Activated CD8-positive, alpha-beta T cell treated with anti-CD3 and anti-CD28 coated beads, Interleukin-2, amount 10 ng/mL, durations not matched to agents 7 days and 5 days (primary cell): Measurements from ENCODE around the gene TNFRSF13B. TPM values are rescaled to one million over a fixed set of nuclear protein-coding genes. Genes with fewer than 3 reads are reported as not detected.
A peak's percentile ranks its signal among the peaks of the same experiment; 100 is the strongest.

Experiments
- ATAC-seq: fragments of 150-1000 bp; cut with Tn5 transposase; one replicate; pipeline ENCODE4 v1.10.0; 2021; ENCODE audit warnings: moderate library complexity
- CTCF ChIA-PET: fragments of 350-600 bp; sonication (Branson Sonifier 250); formaldehyde crosslinking; loops from one replicate; lab custom pipeline; 2021; ENCODE audit warnings: antibody characterized with exemption; lab: Charles Lee
- POLR2A ChIA-PET: fragments of 350-600 bp; sonication (Branson Sonifier 250); formaldehyde crosslinking; loops from one replicate; lab custom pipeline; 2021; ENCODE audit warnings: antibody characterized with exemption; lab: Charles Lee
- DNase-seq: peaks from one replicate; pipeline ENCODE4 v3.0.0-alpha.2; 2020
- H3K27ac Mint-ChIP-seq: one replicate; pipeline ENCODE4 v1.8.0; 2021; ENCODE audit warnings: mild to moderate bottlenecking, mixed read lengths
- H3K27me3 Mint-ChIP-seq: one replicate; pipeline ENCODE4 v1.8.0; 2021; ENCODE audit warnings: low read depth, mixed read lengths
- H3K36me3 Mint-ChIP-seq: one replicate; pipeline ENCODE4 v1.8.0; 2021; ENCODE audit warnings: low read depth, mixed read lengths
- H3K4me1 Mint-ChIP-seq: one replicate; pipeline ENCODE4 v1.8.0; 2021; ENCODE audit warnings: low read depth, mixed read lengths
- H3K4me3 Mint-ChIP-seq: one replicate; pipeline ENCODE4 v1.8.0; 2021; ENCODE audit warnings: mild to moderate bottlenecking, mixed read lengths
- H3K9me3 Mint-ChIP-seq: one replicate; pipeline ENCODE4 v1.8.0; 2022; ENCODE audit warnings: mixed read lengths; ENCODE audit not compliant: insufficient read depth
- total RNA-seq, 2 experiments: library from RNA; stranded (reverse); gene quantifications; one replicate each; pipeline ENCODE4 v1.2.3, GENCODE V29; 2021

TNFRSF13B gene
- total RNA-seq, 2 experiments from 2014 or later: not detected

DNA sequence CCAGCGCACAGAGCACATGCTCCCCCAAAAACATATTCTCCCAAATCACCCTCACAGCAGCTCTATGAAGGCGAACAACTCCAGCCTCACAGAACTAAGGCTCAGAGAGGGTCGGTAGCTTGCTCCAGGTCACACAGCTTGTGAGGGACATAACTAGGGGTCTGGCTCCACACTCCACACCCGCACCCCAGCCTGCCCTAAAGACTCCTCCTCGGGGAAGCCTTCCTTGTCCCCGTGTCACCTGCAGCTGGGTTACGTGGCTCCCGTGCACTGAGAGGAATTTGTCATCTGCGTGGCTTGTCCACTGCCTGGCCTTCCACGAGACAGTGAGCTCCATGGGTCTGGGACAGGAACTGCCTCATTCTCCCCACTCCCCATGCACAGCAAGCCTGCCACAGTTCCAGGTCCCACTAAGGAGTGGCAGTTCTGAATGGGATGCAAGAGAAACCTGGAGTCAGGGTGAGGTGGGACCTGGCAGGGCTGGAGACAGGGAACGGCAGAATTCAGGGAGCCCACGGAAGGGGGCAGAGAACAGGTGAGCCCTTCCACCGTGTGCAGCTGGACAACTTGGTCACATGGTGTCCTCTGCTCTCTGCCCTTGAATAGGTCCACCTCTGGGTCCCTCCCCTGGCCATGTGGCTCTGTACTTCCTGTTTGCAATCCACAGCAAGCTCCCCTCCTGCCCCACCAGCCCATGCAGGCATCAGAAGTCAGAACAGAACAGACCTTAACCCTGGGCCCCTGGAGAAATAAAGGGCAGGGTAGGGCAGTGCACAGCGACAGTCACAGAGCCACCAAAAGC is 27.4 kb downstream of the TNFRSF13B start:
- Mint-ChIP-seq H3K4me1 (no peaks in the 10 kb centered on the region), H3K9me3 (peaks cover 9% of the 10 kb centered on the region), H3K4me3 (no peak overlapping the region), H3K36me3 (peaks cover 3% of the 10 kb centered on the region), H3K27me3 (no peaks in the 10 kb centered on the region), H3K27ac (no peak overlapping the region)
- ATAC-seq (no peak), DNase-seq (no peak)
- CTCF ChIA-PET: no interaction called here
- POLR2A ChIA-PET: no interaction called here

DNA sequence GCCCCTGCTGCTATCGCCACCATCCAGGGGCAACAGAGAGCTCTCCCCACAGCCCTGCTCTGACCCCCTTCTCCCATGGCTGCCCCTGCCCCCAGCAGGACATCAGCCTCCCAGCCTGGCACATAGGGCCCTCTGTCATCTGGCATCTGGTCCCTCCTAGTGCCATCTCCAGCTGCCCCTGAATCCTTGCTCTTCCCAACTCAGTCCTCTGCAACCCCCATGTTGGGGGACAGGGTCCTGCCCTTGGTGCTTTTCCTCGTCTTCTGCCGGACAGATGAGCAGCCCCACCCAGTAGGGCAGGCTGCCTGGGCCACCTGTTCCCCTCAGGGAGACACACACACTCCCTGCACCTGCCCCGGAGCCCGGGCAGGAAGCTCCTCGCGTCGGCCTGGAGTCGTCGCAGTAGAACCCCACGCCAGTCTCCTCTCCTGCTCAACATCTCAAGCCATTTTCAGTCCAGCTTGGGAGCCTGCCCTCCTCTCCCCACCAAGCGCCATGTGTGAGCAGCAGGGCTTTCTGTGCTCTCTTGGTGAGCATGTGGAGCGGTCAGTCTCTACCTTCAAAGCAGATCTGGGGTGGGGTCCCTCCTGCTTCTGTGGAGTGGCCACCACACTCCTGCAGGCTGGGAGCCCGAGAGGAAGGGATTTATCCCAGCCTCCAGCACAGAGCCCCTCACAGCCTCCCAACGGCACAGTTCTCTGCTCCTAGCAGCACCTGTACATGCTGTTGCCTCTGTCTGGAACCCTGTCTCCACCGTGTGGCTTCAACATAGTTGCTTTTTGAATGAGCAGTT is 28.2 kb downstream of the TNFRSF13B start:
- Mint-ChIP-seq H3K27me3 (peaks cover 3% of the 10 kb centered on the region), H3K9me3 (peaks cover 2% of the 10 kb centered on the region), H3K4me3 (no peak overlapping the region), H3K27ac (no peak overlapping the region), H3K36me3 (no peaks in the 10 kb centered on the region), H3K4me1 (no peaks in the 10 kb centered on the region)
- no peak for DNase-seq
- CTCF ChIA-PET: no interaction called here
- ATAC-seq: no peak
- POLR2A ChIA-PET: no interaction called here

DNA sequence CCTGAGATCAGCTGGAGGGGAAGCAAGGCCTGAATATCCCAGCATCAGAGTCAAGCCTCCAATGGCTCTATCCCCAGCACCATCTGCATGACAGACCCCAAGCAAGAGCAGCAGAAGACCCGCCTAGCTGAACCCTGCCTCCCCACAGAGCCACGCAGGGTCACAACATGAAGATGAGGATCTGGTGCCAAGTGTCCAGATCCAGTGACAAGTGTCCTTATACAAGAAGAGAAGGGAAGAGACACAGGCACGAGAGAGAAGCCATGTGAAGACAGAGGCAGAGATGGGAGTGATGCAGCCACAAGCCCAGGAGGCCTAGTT is 28.9 kb downstream of the TNFRSF13B start:
- DNase-seq (no peak), ATAC-seq (no peak)
- Mint-ChIP-seq H3K9me3 (no peaks in the 10 kb centered on the region), H3K4me3 (no peak overlapping the region), H3K27ac (no peak overlapping the region), H3K27me3 (peaks cover 6% of the 10 kb centered on the region), H3K36me3 (no peaks in the 10 kb centered on the region), H3K4me1 (no peaks in the 10 kb centered on the region)
- POLR2A ChIA-PET: no interaction called here
- CTCF ChIA-PET: no interaction called here

DNA sequence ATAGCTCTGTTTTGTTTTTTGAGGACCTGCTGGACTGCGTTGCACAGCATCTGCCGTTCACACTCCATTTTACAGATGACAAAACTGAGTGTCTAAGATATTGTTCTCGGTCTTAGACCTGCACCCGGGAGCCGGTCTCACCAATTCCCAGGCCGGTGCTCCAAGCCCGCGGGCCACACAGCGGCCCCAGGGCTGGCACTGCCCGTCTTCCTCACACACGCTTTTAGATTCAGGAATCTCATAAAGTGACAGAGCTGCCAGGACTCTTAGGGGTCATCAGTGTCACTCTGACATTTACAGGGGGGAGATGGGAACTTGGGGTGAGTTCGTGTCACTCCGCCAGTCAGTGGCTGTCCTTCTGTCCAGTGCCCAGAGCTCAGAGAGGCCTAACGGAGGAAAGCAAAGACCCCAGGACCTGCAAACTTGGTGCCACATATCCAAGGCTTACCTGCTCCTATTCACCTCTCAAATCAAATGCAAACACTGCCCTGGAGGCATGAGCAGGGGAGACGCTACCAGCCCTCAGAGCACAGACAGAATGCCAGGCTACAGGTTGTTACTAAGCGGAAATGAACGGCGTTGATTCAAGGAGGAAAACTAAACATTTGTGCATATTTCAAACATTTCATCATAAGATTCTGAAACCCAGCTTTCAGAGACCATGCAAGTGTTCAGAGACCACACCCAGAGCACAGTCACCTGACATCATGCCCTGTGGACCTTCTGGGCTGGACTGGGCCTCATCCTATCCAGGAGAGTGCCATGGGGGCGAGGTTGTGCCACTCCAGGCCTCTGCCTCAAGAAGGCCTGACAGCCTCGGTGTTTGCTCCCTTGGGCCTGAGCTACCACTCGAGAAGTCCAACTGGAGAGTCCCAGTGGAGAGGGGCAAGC is 29.5 kb downstream of the TNFRSF13B start:
- no peaks in the 10 kb centered on the region for H3K9me3 Mint-ChIP-seq
- CTCF ChIA-PET: no interaction called here
- H3K27me3 Mint-ChIP-seq: peaks cover 6% of the 10 kb centered on the region
- ATAC-seq: no peak
- H3K36me3 Mint-ChIP-seq: no peaks in the 10 kb centered on the region
- no peak for DNase-seq
- H3K27ac Mint-ChIP-seq: no peak overlapping the region
- H3K4me3 Mint-ChIP-seq: no peak overlapping the region
- POLR2A ChIA-PET: no interaction called here
- H3K4me1 Mint-ChIP-seq: no peaks in the 10 kb centered on the region

DNA sequence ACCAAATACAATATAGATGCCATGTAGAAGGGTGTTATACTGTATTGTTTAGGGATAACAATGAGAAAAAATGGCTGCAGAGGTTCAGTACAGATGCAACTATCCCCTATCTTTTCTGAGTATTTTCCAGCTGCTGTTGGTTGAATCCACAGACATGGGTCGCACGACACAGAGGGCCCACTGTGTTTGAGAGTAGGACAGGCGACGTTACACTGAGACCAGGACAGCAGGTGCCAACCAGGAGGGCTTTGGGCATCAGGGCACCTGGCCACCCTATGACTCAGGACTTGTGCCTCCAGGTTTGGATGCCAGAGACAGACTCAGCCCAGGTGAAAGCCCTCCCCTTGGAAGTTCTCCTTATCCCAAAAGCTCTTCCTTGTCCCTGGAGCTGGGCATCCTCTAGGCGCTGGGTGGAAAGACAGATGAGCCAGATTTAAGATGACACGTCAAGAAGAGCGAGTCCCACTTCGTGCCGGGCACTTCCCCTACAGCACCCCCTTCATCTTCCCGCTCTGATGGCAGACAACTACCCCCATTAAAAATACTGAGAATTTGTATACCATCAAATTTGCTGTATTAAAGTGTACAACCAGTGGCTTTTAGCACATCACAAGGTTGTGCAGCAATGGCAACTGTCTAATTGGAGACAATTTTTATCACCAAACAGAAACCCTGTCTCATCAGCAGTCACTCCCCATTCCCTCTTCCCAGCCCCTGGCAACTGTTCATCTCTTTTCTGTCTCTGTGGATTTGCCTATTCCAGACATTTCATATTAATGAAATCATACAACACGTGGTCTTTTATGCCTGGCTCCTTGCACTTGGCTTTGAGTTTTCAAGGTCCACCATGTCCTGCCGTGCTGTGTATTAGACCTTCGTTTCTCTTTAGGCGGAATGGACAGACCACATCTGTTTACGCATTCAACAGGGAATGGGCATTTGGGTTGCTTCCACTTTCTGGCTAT is 30.6 kb downstream of the TNFRSF13B start:
- DNase-seq (no peak), ATAC-seq (no peak)
- CTCF ChIA-PET: no interaction called here
- H3K36me3 Mint-ChIP-seq: no peaks in the 10 kb centered on the region
- peaks cover 6% of the 10 kb centered on the region for H3K27me3 Mint-ChIP-seq
- H3K4me1 Mint-ChIP-seq: no peaks in the 10 kb centered on the region
- no peaks in the 10 kb centered on the region for H3K9me3 Mint-ChIP-seq
- H3K27ac Mint-ChIP-seq: no peak overlapping the region
- H3K4me3 Mint-ChIP-seq: no peak overlapping the region
- POLR2A ChIA-PET: no interaction called here

DNA sequence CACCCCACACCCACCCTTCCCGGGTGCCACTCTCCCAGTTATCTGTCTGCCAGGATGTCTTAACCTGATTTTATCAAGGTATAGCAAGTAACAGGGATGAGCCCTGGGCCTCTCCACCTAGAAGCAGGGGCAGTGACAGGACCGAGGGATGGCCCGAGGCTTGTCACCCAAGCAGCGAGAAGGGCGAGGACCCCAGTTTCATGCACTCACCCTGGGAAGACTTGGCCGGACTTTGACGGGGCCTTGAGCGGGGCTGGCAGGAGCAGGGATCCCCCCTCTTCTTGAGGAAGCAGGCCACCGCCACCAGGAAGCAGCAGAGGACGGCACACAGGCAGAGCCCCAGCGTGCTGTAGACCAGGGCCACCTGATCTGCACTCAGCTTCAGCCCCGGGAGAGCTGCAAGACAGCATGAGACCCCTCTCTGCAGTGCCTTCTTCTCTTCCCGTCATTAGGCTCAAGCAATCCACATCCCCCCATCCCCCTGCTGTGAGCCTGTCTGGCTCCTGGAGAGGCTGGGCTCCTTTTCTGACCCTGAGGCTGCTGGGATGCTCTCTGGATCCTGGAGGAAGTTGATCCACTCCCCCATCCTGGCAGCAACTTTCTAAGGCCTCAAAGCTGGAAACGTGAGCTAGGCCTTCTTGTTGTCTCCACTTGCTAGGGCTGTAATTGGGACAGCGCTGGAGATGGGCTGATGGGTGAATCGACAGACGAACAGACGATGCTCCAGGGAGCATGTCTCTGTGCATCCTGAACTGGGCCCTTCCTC is 31.6 kb downstream of the TNFRSF13B start:
- no peaks in the 10 kb centered on the region for H3K9me3 Mint-ChIP-seq
- DNase-seq: no peak
- no peak overlapping the region for H3K27ac Mint-ChIP-seq
- no peak for ATAC-seq
- H3K27me3 Mint-ChIP-seq: peaks cover 6% of the 10 kb centered on the region
- H3K4me1 Mint-ChIP-seq: no peaks in the 10 kb centered on the region
- no peak overlapping the region for H3K4me3 Mint-ChIP-seq
- CTCF ChIA-PET: no interaction called here
- POLR2A ChIA-PET: no interaction called here
- H3K36me3 Mint-ChIP-seq: no peaks in the 10 kb centered on the region

DNA sequence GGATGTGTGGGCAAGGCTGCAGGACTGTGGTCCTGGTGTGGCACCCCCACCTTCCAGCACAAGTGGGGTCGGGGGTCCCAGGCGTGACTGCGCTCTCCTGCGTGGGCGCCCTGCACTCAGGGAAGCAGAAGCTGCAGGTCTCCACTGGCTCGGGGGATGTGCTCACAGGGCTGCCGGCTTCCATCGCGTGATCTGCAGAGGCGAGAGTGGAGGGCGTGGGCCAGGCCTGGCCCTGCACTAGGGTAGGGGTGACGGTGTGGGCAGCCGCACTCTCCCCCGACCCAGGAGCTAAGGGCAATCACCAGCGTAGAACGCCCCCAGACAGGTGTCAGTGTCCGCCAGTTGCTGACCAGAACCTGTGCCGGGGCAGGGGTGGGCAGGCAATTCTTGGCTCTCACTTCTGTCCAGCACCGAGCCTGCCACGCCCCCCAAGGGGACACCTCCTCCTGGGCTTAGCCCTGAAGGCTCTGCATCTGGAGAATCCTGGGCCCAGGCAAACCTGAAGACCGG is 32.3 kb downstream of the TNFRSF13B start:
- H3K9me3 Mint-ChIP-seq: no peaks in the 10 kb centered on the region
- ChIA-PET CTCF (no interaction called here), POLR2A (no interaction called here)
- peaks cover 6% of the 10 kb centered on the region for H3K27me3 Mint-ChIP-seq
- no peaks in the 10 kb centered on the region for H3K36me3 Mint-ChIP-seq
- no peak for DNase-seq
- no peak for ATAC-seq
- no peak overlapping the region for H3K27ac Mint-ChIP-seq
- H3K4me1 Mint-ChIP-seq: no peaks in the 10 kb centered on the region
- no peak overlapping the region for H3K4me3 Mint-ChIP-seq

DNA sequence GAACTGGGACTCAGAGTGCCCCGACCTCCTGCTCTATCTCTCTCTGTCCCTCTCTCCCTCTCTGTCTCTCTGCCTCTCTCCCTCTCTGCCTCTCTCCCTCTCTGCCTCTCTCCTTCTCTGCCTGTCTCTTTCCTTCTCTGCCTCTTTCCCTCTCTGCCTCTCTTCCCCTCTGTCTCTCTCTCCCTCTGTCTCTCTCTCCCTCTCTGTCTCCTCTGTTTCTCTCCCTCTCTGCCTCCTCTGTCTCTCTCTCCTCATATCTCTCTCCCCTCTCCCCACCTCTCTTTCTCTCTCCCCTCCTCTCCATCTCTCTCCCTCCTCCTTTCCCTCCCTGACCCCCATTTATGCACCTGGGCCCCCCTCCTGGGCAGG is 32.7 kb downstream of the TNFRSF13B start:
- Mint-ChIP-seq H3K4me1 (no peaks in the 10 kb centered on the region), H3K27ac (peak overlapping the region; percentile 61), H3K9me3 (no peaks in the 10 kb centered on the region), H3K4me3 (no peak overlapping the region), H3K36me3 (no peaks in the 10 kb centered on the region), H3K27me3 (peaks cover 6% of the 10 kb centered on the region)
- ChIA-PET CTCF (no interaction called here), POLR2A (no interaction called here)
- DNase-seq (no peak), ATAC-seq (no peak)

DNA sequence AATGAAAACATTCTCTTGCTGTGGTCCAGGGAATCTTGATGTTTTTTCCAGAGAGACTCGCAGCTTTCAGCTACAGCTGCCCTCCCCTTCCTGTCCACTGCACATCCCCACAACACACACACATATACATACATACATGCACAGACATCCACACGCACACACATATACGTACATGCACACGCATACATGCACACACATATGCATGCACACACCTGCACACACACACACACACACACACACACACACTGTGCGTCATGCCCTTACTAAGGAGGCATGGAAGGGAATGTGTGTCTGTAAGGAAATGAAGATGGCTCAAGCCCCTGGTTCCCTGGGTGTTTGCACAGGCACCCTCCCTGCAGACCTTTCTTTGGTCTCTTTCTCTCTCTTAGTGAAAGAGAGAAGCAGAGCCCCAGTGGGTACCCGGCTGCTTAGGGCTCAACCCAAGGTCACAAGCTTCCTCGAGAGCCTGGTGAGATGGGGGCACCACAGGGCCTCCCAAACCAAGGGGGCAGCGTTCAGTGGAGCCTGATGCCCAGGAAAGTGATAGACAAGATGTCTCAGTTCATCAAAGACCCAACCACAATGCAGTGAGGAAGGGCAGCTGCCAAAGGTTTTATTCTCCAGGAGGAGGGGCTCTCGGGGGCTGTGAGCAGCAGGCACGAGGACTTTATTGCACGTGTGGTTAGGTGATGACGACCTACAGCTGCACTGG is 33.3 kb downstream of the TNFRSF13B start:
- H3K4me3 Mint-ChIP-seq: no peak overlapping the region
- H3K9me3 Mint-ChIP-seq: no peaks in the 10 kb centered on the region
- no peak for ATAC-seq
- H3K27me3 Mint-ChIP-seq: peaks cover 6% of the 10 kb centered on the region
- no peak for DNase-seq
- H3K27ac Mint-ChIP-seq: no peak overlapping the region
- no peaks in the 10 kb centered on the region for H3K36me3 Mint-ChIP-seq
- ChIA-PET POLR2A (no interaction called here), CTCF (no interaction called here)
- no peaks in the 10 kb centered on the region for H3K4me1 Mint-ChIP-seq

DNA sequence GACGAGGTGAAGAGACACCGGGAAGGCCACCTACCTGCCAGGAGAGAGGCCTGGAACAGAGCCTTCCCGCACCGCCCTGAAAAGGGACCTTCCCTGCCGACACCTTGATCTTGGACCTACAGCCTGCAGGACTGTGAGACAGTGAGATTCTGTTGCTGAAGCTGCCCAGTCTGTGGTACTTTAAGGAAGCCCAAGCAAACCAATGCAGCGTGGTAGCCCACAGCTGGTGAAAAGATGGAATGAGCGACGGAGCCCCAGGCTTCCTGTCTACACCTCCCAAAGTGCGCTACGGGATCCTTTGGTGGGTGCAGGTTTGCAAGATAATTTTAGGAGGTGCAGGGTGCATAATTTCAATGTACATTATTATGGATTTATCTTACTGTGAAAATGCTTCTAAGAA is 33.9 kb downstream of the TNFRSF13B start:
- ChIA-PET POLR2A (no interaction called here), CTCF (no interaction called here)
- no peak for DNase-seq

More for the DNA sequence above, 33.9 kb downstream of the TNFRSF13B start:
- no peak for ATAC-seq
- Mint-ChIP-seq H3K27me3 (peaks cover 6% of the 10 kb centered on the region), H3K36me3 (no peaks in the 10 kb centered on the region), H3K27ac (no peak overlapping the region), H3K4me1 (no peaks in the 10 kb centered on the region), H3K4me3 (no peak overlapping the region), H3K9me3 (no peaks in the 10 kb centered on the region)
